Smooth muscle cell of the brain vasculature (primary cell): Measurements from ENCODE around the gene PSTPIP2.
"Not testable (repeated sequence)": the region's sequence is repeated elsewhere in the genome, so short reads cannot be mapped to it uniquely, and the experiment has no call there.

Source experiments
- DNase-seq: peaks from one replicate; pipeline ENCODE4 v3.0.0-alpha.2; 2012; ENCODE audit warnings: low read depth, low spot score

Gene PSTPIP2

DNA sequence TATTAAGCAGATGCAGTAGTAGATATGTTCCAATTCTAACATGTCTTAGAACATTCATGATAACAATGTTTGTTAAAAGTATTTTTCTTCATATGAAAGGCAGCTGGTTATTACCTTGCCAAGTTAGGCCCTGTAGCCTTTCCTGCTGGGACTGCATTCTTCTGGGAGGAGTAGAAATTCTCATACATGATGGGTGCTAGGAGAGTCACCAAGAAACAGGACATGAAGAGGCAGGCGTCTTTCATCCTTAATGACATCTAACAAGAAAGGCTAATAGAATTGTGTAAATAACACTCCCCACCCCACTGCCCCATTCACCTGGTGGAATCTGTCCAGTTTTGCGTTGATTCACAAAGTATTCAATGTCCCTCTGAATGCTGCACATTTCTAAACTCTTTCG lies 80.3 kb downstream of the PSTPIP2 start:
- DNase-seq = no peak

DNA sequence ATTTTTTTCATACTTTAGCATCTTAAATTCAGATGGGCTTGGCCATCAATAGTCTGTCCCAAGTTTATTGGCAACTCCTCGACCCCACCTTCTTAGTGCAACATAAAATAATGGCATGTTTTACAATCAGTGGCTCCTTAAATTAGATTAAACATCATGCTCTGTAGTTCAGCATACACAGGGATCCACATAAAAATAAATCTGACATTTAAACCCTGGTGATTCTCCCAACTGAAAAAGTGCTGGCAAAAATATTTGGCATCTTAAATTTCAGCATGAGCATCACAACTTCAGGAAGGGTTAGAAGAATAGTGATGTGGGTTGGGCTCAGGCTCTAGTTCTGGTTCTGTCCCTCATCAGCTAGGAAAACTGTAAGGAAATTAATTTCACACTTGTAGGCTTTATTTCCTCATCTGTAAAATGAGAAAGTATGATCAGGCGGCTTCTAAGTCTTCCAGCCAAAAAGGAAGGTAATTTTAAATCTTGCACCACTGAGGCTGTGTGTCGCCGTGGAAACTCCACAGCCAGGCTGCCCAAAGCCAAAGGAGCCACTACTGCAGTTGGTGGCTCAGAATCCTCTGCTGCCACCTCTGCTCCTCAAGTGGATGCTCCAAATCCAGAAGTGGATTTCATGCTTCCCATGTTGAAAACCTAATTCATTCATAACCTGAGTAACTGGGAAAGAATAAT lies 87.4 kb downstream of the PSTPIP2 start:
- no peak for DNase-seq

- DNase-seq = no peak
These were observed 90.2 kb downstream of the PSTPIP2 start for GRCh38 chr18:45981821-45982220.

DNA sequence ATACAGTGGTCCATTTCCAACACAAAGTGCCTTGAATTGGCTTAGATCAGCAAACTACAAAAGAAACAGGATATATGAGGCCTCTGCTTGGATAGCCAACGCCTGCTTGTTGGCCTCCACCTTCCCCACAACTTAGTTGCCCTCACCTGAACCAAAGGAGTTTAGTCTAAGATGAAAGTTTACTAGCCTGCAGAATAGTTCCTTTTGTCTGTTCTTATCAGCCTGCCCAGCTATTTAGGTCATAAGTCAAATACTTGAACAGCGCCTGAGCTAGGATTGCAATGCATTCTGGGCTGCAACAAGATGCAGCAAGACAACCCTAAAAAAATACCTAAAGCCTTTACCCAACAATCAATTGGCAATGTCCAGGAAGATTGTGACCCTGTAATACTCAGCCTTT lies 91.8 kb downstream of the PSTPIP2 start:
- no peak for DNase-seq

- no peak for DNase-seq
These were observed 94.0 kb downstream of the PSTPIP2 start for GRCh38 chr18:45978084-45978483.

DNA sequence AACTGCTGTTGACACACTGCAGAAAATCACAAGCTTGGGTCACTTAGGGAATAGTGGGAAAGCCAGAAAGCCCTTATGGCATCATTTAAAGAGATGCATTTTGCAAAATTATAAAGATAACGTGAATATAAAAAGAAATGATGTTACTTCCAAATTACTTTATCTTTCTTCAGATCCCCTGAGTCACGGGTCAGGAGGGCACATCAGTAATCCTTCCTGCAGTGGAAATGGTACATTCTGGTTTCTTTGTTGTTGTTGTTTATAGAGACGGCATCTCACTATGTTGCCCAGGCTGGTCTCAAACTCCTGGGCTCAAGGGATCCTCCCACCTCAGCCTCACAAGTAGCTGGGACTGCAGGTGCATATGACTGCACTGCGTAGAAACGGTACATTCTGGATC lies 95.1 kb downstream of the PSTPIP2 start:
- DNase-seq = no peak

DNA sequence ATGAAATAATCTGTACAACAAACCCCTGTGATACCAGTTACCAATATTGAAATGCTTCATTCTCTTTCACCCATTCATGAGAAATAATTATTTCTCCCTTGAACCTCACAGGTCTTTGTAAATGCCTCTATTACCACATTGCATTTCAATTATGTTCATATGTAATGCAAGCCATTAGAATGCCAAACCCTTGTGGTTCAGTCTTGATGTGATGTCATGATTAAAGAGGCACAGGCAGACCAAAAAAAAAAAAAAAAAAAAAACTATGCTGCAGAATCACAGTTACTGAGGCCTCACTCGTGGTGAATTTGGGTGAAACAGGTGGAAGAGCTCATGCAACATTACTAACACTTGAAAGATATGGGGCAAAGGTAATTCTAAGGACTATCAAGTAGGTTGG lies 95.5 kb downstream of the PSTPIP2 start:
- no peak for DNase-seq

GRCh38 chr18:45974088-45974536 lies 97.9 kb downstream of the PSTPIP2 start:
- peak; percentile 51 for DNase-seq

- DNase-seq = peak; percentile 87
These were observed 104.9 kb downstream of the PSTPIP2 start, which contains the start of gene EPG5 for GRCh38 chr18:45967007-45967706. Gene EPG5, minus strand, starts transcription at chr18:45967329. Its CDS starts 90 bp downstream, at chr18:45967239.

GRCh38 chr18:45964913-45965312 lies 107.1 kb downstream of the PSTPIP2 start:
- not testable (repeated sequence) for DNase-seq

- no peak for DNase-seq
These were observed 109.2 kb downstream of the PSTPIP2 start for GRCh38 chr18:45962866-45963265.

DNA sequence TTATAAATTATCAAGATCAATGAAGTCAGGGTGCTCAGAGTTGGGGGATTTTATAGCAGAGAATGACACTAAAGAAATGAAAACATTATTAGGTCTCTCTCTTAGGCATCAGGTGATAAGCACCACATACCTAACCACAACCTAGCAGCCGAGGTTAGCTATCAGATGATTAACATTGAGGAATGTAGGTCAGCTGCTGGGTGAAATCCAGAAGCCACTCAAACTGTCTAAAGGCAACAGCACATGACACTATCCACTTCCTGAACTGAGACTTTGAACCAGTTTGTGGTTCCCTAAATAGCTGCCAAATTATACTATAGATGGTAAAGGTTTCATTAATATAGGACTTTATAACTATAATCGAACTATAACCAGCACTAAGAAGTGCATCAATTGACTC lies 109.6 kb downstream of the PSTPIP2 start:
- no peak for DNase-seq

DNA sequence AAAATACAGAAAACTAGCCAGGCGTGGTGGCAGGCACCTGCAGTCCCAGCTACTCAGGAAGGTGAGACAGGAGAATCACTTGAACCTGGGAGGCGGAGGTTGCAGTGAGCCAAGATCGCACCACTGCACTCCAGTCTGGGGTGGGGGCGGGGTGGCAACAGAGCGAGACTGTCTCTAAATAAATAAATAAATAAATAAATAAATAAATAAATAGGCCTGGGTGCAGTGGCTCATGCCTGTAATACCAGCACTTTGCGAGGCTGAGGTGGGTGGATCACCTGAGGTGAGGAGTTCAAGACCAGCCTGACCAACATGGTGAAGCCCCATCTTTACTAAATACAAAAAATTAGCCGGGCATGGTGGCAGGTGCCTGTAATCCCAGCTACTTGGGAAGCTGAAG lies 112.6 kb downstream of the PSTPIP2 start:
- not testable (repeated sequence) for DNase-seq

- DNase-seq = no peak
These were observed 113.3 kb downstream of the PSTPIP2 start for GRCh38 chr18:45958730-45959129.

GRCh38 chr18:45958027-45958426 lies 114.0 kb downstream of the PSTPIP2 start:
- no peak for DNase-seq

GRCh38 chr18:45957100-45957499 lies 115.0 kb downstream of the PSTPIP2 start:
- DNase-seq = peak; percentile 36

DNA sequence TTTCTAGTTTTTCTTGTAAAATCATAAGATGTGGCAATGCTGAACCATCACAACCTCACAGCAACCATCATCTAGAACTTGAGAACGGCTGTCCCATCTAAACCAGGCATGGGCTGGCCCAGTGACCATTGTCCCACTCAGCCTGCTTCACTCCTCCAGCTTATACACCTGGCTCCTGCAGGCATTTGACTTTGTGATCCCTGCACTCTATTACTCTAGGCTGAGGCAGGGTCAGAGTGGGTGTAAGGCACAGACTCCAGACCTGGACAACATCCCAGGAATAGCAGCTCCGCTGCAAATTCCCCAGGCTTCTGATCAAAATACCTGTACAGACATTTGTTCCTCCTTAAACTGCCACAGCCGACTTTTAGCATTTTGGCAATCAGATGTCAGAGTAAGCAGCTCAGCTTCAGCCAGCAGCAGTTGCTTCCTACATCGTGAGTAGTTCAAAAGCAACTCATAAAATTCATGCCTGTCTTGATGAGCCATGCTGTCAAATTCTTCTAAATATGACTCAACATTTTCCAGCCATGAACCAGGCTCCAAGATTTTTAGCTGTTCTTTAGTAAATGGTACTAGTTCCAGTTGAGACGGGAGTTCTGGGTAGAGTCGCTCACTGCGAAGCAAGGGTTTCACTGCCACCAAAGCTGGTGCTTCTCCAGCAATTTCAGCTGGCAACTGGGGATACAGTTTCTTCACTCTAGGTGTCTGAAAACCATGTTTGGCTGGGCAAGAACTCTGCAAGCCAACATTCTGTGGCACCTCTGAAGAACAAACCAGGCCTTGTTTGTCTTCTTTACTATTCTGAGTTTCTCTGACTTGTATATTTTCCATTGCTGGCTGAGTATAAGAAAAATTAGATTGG lies 117.8 kb downstream of the PSTPIP2 start:
- DNase-seq = no peak

GRCh38 chr18:45951016-45951714 lies 120.9 kb downstream of the PSTPIP2 start:
- DNase-seq = no peak

DNA sequence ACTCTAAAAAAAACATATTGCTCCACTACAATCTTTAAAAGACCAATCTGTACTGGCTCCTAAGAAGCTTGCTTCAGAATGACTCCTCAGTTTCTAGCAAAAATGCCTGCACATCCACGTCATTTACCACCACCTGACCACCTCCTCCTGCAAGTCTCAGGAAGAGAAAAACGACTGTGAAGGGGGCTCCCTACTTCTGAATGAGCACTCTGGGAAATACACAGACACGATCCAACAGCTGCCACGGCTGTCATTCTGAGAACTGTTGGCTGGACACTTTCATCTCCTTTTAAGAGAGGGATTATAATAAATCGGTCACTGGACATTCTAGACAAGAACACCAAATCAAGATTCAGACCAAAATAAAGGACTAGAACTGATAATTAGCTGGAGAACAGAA lies 126.4 kb downstream of the PSTPIP2 start:
- no peak for DNase-seq

- no peak for DNase-seq
These were observed 131.3 kb downstream of the PSTPIP2 start for GRCh38 chr18:45940724-45941123.

DNA sequence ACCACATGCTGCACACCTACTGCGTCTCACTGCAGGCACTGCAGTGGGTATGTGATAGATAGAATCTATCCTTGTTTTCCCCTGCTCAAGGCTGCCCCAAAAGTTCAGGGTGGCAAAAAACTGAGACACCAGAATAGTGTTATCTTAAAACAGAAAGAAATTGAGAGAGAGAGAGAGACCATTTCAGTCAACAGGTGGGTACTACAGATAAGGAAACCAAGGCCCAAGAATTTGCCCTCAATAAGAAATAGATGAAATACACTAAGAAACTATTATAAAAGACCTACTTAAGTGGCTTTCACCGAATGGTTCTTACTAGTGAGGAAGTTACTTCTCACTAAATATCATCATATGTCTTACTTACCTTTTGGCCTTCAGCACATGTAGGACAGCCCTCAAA lies 132.8 kb downstream of the PSTPIP2 start:
- no peak for DNase-seq
